Inferior parietal cortex (tissue), 1 donor: ENCODE results near the gene MDFIC.
"Not testable (repeated sequence)": the region's sequence is repeated elsewhere in the genome, so short reads cannot be mapped to it uniquely, and the experiment has no call there.

Source experiments
- DNase-seq: peaks from one replicate; pipeline ENCODE4 v3.0.0-alpha.2; 2016; ENCODE audit errors: extremely low spot score

The MDFIC gene, protein sequence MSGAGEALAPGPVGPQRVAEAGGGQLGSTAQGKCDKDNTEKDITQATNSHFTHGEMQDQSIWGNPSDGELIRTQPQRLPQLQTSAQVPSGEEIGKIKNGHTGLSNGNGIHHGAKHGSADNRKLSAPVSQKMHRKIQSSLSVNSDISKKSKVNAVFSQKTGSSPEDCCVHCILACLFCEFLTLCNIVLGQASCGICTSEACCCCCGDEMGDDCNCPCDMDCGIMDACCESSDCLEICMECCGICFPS

DNA sequence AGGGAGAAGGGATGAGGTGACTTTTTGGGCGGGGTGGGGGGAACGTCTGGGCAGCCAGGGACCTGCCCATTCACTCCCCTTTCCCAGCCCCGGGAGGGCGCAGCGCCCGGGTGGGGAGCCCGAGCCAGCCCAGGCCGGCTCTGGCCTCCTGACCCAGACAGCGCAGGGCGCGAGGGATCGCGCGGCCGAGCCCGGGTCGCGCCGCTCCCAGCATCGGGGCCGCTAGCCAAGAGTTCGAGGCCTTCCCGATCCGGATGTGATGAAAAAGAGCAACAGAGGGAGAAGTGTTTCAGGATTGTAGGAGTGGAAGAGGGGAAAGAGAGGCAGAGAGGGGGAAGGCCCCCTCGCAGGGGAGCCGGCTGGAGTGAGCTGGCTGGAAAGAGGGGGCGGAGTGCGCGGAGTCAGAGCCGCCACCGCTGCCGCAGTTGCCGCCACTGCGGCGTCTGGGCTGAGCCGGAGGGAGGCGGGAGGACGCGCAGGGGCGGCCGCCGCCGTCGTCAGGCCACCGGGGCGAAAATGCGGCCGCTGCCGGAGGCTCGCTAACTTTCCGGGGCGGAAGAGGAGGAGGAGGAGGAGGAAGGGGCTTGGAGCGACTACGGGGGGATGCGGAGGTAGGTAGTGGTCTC is at the start of gene MDFIC:
TSS of gene MDFIC (plus strand) at position 69 of the 626 bp plus-strand sequence. CDS start 940 bp downstream, outside the sequence.
- DNase-seq, result no peak

DNA sequence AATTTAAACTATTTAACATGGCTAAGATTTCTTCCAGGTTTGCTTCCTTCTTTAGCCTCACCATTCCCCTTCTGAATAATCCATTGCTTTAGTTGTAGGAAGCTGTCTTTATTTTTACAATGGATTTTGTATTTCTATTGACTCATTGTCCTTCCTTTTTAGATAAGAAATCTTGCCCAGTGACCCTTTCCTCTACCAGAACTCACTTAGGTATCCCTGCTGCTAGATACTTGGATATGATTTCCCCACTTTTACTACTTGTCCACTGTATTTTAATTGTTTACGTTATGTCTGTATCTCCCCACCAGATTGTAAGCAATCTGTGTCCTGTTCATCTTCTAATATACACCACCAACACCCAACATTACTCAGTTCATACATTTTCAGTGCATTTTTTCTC is 47.7 kb upstream of the MDFIC start:
- DNase-seq, result no peak

DNA sequence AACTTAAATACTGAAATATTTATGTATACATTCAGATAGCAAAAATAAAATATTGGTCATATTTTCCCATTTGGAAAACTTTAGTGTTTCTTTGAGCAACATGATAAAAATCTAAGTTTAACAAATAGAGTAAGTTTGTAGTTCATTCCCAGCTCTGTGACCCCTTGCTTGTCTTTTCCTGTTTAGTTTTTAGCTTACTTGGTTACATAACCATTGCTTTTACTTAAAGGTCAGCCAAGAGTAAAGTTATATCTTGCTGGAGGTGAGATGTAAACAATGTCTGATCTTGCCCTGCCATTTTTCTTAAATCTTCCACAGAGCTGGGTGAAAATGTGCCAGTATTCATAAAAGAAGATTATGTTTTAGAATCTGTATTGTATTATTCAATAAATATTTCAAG is 46.7 kb upstream of the MDFIC start:
- DNase-seq, result no peak

DNA sequence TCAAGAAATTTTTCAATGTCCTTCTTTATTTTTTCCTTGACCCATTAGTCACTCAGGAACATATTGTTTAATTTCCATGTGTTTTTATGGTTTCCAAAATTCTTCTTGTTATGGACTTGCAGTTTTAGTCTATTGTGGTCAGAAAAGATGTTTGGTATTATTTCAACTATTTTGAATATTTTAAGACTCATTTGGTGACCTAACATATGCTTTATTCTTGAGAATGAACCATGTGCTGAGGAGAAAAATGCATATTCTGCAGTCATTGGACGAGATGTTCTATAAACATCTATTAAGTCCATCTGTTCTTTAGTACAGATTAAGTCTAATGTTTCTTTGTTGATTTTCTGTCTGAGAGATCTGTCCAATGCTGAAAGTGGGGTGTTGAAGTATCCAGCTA is 42.3 kb upstream of the MDFIC start:
- DNase-seq, result no peak

DNA sequence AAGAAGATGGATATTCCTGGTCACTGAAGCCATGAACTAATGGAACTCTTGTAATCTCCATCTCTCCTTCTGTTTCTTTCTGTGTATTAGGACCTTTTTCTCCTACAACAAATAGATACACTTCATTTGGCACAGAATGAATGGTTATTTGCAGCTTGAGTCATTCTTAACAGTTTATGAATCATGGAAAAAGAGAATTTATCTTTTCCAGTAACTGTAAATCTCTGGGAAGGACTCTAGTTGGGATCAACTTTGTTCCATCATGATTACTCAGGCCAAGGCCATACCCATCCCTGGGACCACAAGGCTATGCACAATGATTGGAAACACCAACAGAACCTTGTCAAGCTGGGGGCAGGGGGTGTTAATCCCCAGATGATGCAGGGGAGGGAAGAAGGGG is 36.1 kb upstream of the MDFIC start:
- DNase-seq, result no peak

DNA sequence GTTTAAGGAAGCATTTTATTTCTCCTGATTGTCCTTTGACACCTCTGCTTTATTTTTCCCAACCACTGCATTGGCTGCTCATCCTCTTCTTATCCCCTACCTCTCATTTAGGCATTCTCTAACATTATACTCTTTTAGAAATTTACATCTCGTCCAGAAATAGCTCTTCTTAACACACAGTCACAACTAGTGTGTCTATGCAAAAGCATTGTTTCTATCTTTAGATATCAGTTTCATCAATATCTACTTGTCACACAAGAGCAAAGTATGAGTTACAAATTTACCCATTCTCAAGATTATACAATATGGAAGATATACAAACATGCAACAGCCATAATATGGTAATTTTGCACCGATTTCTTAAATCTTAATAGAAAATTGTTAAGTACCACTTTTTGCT is 35.7 kb upstream of the MDFIC start:
- DNase-seq, result no peak

DNA sequence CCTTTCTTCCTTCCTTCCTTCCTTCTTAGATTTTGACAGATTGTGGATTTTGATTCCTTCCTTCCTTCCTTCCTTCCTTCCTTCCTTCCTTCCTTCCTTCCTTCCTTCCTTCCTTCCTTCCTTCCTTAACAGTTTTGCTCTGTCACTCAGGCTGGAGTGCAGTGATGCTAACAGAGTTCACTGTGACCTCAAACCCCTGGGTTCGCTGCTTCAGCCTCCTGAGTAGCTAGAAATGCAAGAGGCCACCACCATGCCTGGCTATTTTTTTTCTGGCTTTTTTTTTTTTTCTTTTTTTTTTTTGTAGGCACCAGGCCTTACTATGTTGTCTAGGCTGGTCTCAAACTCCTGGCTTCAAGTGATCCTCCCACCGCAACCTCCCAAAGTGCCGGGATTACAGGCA is 32.8 kb upstream of the MDFIC start:
- DNase-seq, result not testable (repeated sequence)

DNA sequence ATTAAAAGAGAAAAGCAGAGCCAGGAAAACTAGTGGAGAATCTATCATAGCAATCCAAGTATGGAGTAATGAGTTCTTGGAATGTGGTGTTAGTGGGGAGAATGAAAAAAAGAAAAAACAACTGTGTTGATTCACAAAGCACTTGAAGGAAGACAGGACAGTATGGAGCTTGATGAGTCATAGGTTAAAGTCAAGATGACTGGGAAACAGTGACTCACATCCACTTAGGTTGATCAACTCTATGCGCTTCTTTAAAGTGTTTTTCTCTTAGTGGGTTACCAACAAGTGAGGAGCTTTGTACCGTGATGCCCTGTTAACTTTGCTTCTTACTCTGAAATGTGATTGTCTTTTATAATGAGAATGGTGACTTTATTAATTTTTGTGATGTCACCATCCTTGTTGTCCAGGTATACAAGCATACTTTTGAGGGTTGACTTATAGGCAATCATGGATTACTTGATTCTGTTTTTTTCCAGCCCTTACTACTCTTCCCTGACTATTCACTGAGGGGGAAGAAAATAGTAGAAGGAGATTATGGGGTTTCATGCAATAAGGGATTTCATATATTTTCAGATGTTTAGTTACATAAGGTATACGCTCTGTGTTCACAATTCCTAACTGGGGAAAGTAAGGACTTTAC is 32.1 kb upstream of the MDFIC start:
- no peak for DNase-seq

DNA sequence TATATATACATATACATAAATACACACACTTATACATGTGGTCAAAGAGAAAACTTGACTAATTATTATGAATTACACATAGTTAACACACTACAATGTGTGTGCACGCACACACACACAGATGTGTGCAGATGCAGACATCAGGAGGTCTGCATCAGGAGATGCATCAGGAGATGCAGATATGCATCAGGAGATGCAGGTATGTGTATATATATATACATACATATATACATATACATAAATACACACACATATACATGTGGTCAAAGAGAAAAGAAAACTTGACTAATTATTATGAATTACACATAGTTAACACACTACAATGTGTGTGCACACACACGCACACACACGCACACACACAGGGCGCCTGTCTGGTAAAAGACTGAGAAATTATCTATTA is 31.3 kb upstream of the MDFIC start:
- no peak for DNase-seq

DNA sequence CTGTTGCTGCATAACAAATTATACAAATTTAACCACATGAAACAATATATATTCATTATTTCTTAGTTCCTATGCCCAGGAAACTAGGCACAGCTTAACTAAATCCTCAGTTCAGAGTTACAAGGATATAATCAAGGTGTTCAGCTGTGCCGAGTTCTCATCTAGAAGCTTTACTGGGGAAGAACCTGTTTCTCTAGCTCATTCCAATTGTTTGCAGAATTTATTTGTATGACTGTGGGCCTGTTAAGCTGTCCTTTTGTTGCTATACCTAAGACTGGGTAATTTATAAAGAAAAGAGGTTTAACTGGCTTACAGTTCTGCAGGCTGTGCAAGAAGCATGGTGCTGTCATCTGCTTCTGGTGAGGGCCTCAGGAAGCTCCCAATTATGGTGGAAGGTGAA is 21.8 kb upstream of the MDFIC start:
- no peak for DNase-seq

DNA sequence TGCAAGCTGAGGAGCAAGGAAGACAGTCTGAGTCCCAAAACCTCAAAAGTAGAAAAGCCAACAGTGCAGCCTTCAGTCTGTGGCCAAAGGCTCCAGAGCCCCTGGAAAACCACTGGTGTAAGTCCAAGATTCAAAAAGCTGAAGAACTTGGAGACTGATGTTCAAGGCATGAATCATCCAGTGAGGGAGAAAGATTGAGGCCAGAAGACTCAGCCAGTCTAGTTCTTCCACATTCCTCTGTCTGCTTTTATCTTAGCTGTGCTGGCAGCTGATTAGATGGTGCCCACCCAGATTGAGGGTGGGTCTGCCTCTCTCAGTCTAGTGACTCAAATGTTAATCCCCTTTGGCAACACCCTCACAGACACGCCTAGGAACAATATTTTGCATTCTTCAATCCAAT is 20.1 kb upstream of the MDFIC start:
- no peak for DNase-seq

DNA sequence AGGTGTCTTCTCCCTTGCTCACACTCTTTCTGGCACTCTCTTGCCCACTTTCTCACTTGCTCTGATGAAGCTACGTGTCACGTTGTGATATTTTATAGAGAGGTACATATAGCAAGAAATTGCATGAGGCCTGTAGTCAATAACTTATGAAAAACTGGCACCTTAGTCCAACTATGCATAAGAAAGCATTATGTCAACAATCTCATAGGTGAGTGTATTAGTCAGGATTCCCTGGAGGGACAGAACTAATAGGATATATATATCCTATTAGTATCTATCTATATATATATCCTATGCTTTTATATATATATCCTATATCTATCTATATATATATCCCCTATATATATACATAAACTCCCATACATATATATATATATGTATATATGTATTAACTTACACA is 18.8 kb upstream of the MDFIC start:
- no peak for DNase-seq

DNA sequence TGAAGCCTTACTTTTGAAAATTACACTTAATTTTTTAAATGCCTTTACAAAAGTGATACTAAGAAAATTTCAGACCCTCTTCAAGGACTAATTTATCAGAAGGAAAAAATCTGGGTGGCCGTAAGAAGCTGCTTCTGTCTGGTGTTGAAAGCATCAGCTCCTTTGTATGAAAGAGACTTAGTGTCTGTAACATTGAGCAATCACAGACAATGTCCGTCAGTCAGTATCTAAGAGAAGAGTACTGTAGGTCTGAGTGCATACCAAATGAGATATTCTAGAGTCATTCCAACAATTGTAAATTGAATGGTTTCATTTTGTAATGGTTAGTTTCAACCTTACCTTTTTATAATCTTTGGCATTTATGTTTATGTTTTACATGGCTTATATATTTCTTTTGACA is 11.1 kb upstream of the MDFIC start:
- no peak for DNase-seq

DNA sequence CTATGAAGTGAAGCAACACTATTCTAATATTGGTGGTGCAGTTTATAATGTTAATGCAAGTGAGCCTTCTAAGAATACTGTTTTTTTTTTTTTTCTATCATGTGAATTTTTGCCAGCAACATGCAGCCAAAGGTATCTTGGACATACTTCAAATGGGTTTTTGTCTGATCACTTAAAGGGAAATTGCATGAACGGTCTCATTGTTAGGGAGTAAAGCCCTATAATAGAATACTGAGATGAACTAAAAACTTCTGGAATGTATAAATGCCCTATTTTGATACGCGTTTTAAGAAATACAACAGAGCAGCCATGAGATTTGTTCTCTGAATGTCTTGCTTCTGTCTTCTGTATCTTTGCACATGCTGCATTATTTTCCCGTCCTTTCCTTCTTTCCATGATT is 10.5 kb upstream of the MDFIC start:
- no peak for DNase-seq

DNA sequence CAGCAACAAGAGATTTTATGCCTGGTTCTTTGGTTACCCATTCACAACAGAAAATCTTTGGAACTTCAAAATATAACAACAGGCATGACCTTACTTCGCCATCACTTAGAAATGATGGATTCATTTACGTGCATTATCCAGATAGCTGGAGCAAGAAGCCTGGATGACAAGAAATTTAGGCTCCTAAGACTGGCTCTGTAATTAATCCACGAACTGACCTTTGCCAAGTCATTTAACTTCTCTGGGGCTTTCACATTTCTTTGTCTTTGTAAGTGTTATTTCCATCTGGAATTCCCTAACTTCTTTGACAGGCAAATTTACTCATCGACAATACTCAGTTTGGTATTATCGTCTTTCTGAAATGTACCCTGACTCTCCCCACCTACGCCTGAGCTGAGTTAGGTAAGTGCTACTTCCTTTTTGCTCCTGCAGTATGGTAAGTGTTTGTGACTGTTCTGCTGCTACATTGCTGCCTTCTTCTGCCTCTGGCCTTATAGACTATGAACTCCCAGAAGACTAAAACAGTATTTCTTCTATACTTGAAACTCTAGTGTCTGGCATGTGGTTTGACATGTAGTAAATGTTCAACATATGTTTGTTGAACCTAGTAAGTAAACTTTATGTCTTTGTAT is 5.5 kb upstream of the MDFIC start:
- DNase-seq, result no peak

DNA sequence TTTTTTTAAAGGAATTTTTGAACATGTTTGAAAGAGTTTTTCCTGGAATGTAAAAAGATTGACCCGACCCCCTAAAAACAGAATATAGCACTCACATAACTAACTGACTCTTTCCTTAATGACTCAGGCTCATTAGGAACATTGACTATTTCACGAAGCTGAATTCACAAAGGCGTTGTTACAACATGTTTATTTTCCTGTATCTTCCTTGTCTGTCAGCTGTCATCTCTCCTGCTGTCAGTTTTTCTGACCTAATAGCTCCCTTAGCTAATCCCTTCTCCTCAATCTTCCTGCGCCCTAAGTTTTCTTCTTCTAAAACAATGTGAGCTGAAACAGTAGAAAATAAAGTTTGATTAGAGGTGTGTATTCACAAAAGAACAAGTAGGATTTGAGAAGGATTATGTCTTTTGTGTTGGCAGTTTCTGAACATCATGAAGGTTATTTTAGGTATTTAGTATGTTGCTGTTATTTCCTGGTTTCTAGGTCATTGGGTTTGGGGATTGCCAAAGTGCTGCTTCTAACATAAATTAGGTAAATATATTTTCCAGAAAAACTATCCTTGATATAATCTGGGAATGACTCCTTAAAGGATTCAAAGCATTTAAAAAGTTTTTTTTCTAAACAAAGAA is 4.6 kb upstream of the MDFIC start:
- DNase-seq, result no peak

DNA sequence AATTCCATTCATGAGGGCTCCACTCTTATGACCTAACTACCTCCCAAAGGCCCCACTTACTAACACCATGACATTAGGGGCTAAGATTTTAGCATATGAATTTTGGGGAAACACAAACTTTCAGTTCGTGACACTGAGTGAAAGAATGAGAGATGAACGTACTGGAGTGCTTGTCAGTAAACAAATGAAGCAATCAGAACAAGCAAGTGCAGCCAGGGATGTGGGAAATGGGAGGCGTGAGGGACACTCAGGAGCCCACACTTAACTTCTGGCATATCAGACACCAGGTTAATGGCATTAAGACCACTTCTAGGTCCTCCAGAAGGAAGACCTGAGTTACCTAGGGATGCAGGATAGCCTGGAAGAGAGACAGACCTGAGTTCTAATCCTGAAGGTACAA is 2.3 kb upstream of the MDFIC start:
- DNase-seq, result no peak

DNA sequence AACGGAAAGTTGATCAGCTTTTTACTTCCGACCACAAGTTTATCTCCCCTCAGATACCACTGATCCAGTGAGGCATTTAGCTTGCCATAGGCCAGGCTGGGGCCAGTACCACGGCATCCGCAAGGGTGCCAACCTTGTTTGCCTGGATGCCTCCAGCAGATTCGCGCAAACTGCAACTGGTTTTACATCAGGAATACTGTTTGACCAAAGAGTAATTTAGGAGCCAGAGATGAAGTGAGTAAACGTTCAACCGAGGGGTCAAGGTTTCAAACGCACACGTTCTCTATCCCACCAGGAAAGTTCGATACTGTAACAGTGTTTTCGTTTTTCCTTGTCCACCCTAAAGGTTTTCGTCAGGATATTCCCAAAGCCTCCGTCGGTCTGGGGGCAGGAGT is 266 bp upstream of the MDFIC start:
- DNase-seq, result no peak

DNA sequence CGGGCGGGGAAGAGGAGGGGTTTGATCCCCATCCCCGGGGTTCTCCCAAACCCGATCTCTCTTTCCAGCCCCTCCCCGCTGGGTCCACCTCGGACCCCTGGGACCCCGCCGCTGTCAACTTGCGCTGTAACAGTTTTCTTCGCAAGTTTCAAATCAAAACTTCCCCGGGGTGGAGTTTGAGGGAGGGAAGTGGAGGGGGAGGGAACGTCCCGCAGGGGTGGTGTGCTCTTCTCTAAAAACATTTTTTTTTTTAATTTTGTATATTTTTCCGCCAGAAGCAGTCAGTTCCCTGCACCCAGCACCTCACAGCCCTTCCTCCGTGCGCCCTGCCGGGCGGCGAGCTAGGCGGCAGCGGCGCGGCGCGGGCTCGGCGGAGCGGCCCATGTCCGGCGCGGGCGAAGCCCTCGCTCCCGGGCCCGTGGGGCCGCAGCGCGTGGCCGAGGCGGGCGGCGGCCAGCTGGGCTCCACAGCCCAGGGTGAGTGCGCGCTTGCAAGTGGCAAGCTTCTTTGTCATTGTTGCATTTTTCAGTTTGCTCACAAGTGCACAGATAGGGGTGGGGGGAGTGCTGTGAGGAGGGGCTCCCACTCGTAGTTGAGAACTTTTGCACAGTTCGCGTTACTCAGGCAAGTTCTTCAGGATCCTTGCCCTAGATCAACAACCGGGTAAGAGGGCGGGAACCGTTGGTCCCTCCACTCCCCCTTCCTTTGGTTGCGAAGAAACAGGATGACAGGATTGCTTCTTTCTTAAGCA is 933 bp downstream of the MDFIC start:
- DNase-seq, result no peak

DNA sequence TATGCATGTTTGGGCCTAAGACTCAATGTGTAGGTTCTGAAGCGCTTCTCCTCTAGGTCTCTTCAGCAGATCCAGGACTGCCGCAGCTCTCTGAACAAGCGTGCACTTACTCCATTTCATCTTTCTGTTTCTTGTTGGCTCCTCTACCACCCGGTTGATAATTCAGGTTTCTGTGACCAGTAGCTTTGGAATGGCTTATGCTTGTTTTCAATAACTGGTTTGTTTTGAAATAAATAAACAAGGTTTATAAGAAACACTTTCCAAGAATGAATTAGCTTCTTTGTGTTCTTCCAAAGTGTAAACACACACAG is 1.5 kb downstream of the MDFIC start:
- DNase-seq, result no peak

DNA sequence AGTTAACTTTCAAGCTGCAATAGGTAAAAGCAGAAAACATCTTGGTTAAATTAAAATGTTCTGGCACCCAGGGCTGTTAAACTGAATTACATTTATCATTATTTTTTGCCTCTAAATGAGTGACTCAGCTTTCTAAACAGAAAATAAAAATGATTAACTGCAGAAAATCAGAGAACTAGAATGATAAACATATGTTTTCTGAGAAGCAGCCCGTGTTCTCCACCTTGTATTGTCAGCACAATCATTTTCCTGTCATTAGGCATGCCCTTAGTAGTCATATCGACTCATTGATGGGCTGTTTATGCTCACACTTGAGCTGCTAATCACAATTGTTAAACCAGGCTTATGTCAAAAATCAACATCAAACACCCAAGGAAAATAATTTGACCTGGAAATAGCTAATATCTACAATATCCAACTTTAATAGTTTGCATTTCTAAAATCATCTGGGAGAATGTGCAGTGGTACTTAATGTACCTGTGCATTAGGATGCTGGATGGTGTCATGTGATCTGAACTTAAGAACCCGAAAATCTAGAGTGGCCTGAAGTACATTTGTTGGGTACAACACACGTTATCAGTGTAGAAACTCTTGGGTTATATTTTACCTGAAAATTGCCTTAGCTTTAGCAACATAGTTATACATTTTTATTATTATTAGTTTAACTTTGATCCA is 2.3 kb downstream of the MDFIC start:
- DNase-seq, result no peak
